Measurements from ENCODE around the gene LONP1. TPM values are rescaled to one million over a fixed set of nuclear protein-coding genes. Genes with fewer than 3 reads are reported as not detected.

LONP1 gene
- polyA plus RNA-seq, 3 donors, result 12.1 to 37.2 (median 13.8) TPM

DNA sequence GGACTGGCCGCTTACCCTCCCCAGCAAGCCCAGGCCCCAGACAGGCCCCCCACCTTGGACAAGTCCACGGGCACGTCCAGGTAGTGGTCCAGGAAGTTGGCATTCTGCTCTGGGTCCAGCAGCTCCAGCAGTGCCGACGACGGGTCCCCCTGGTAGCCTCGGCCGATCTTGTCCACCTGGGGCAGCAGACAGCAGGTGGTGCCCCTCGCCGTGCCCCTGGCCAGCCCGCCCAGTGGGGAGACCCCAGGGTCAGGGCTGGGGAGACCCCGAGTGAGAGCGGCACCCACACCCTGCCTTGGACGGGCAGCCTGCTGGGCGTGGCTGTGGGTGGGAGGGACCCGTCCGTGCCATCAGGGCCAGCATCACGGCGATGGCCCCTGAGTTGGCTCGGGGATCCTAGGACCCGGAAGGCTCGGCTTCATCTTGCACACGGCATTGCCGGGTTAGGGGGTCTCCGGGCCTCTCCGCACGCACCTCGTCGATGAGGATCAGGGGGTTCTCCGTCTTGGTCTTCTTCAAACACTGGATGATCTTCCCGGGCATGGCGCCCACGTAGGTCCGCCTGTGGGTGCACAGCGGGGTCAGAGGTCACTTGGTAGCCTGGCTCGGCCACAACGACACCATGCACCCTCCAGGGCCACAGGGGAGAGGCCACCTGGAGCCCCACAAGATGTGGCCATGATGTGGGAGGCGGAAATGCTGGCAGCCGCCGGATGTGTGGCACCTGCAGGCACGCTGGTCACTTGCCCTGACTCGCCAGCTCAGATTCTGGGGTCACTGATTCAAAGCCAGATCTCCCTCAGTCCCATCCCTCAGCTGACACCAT, 23.5 kb downstream of the LONP1 start:
- Mint-ChIP-seq H3K27me3 (ENCODE audit: low read depth in 3 of 3) (peaks cover 0 to 1% (median 0%) of the 10 kb centered on the region in 3 donors), H3K9me3 (peaks cover 0 to 3% (median 0%) of the 10 kb centered on the region in 7 donors), H3K27ac (no peak overlapping the region), H3K4me3 (no peak overlapping the region), H3K4me1 (peaks cover 9% of the 10 kb centered on the region), H3K36me3 (peaks cover 46 to 77% of the 10 kb centered on the region in 2 donors)
- no peak for DNase-seq
- no peaks in the 10 kb centered on the region for H3K9me3 ChIP-seq (replicated peaks in 1 of 2; ENCODE audit: control insufficient read depth in 1 of 2, insufficient read depth in 1 of 2, low read length in 2 of 2)
- WGBS (ENCODE audit: insufficient coverage), result 93% methylated on average over 42 of the region's 42 CpGs
- H2AFZ ChIP-seq (ENCODE audit: insufficient read depth, low read depth, low read length, poor library complexity, severe bottlenecking), result no peak overlapping the region
- H3K79me2 ChIP-seq (ENCODE audit: insufficient read depth, low read length), result peaks cover 41% of the 10 kb centered on the region
- H3K4me3 ChIP-seq (replicated peaks in 1 of 3; ENCODE audit: low read depth in 2 of 3, low read length in 3 of 3), result no peak overlapping the region
- intact Hi-C loops (cut with micrococcal nuclease), result no loop called here
- H3K9ac ChIP-seq (ENCODE audit: insufficient read depth, low read length, poor library complexity, severe bottlenecking), result no peak overlapping the region
- no peaks in the 10 kb centered on the region for H3K27me3 ChIP-seq (ENCODE audit: control insufficient read depth in 2 of 2, insufficient read depth in 2 of 2, low read length in 2 of 2)
- TF ChIP-seq, protein P1, sequence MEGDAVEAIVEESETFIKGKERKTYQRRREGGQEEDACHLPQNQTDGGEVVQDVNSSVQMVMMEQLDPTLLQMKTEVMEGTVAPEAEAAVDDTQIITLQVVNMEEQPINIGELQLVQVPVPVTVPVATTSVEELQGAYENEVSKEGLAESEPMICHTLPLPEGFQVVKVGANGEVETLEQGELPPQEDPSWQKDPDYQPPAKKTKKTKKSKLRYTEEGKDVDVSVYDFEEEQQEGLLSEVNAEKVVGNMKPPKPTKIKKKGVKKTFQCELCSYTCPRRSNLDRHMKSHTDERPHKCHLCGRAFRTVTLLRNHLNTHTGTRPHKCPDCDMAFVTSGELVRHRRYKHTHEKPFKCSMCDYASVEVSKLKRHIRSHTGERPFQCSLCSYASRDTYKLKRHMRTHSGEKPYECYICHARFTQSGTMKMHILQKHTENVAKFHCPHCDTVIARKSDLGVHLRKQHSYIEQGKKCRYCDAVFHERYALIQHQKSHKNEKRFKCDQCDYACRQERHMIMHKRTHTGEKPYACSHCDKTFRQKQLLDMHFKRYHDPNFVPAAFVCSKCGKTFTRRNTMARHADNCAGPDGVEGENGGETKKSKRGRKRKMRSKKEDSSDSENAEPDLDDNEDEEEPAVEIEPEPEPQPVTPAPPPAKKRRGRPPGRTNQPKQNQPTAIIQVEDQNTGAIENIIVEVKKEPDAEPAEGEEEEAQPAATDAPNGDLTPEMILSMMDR (IDR thresholded peaks at IDR 0.05), result no peak
- peaks cover 3 to 9% of the 10 kb centered on the region in 2 donors for H3K4me1 ChIP-seq (ENCODE audit: control insufficient read depth in 1 of 2, insufficient read depth in 2 of 2, low read length in 2 of 2)
- H3K36me3 ChIP-seq (replicated peaks in 1 of 2; ENCODE audit: control insufficient read depth in 1 of 2, insufficient read depth in 2 of 2, low read length in 2 of 2), result peaks cover 81 to 82% of the 10 kb centered on the region in 2 donors
- H3K27ac ChIP-seq (ENCODE audit: low read depth in 1 of 2, low read length in 2 of 2), result no peak overlapping the region
- H3K4me2 ChIP-seq (replicated peaks; ENCODE audit: extremely low read depth, low read length, poor library complexity, severe bottlenecking), result no peak overlapping the region
- H4K20me1 ChIP-seq (ENCODE audit: insufficient read depth, low read length), result peaks cover 67% of the 10 kb centered on the region

DNA sequence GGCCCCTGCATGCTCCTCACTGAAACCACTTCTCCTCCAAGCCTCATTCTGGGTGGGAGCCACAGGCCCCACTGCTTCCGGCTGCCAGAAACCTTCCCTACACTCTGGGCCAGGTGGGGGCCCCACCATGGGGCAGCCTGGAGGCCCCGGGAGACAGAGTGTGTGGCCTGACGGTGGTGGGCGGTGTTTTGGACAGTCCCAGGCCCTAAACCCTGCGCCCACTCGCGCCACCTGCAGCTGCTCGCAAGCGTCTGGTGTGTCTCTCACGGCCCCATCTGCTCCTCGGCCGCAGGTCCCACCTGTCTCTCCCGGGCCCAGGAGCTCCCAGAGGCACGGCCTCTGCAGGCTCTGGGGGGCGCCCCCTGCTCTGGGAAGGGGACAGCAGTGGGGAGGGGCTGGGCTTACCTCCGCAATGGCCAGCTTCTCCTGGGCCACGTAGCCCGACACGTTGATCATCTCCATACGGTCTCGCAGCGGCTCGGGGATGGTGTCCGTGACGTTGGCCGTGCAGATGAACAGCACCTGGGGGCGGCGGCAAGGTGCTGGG, 24.2 kb downstream of the LONP1 start:
- no peak for DNase-seq
- Mint-ChIP-seq H3K27me3 (ENCODE audit: low read depth in 3 of 3) (peaks cover 0 to 1% (median 0%) of the 10 kb centered on the region in 3 donors), H3K4me3 (no peak overlapping the region), H3K27ac (no peak overlapping the region), H3K4me1 (peaks cover 16% of the 10 kb centered on the region), H3K36me3 (peaks cover 41 to 70% of the 10 kb centered on the region in 2 donors), H3K9me3 (peaks cover 0 to 2% (median 0%) of the 10 kb centered on the region in 7 donors)
- H3K79me2 ChIP-seq (ENCODE audit: insufficient read depth, low read length), result peaks cover 47% of the 10 kb centered on the region
- no peak overlapping the region for H2AFZ ChIP-seq (ENCODE audit: insufficient read depth, low read depth, low read length, poor library complexity, severe bottlenecking)
- H3K9me3 ChIP-seq (replicated peaks in 1 of 2; ENCODE audit: control insufficient read depth in 1 of 2, insufficient read depth in 1 of 2, low read length in 2 of 2), result no peaks in the 10 kb centered on the region
- H3K36me3 ChIP-seq (replicated peaks in 1 of 2; ENCODE audit: control insufficient read depth in 1 of 2, insufficient read depth in 2 of 2, low read length in 2 of 2), result peaks cover 76 to 79% of the 10 kb centered on the region in 2 donors
- H3K27ac ChIP-seq (ENCODE audit: low read depth in 1 of 2, low read length in 2 of 2), result no peak overlapping the region
- TF ChIP-seq, protein P1 (IDR thresholded peaks at IDR 0.05), result no peak
- no peak overlapping the region for H3K4me3 ChIP-seq (replicated peaks in 1 of 3; ENCODE audit: low read depth in 2 of 3, low read length in 3 of 3)
- H3K9ac ChIP-seq (ENCODE audit: insufficient read depth, low read length, poor library complexity, severe bottlenecking), result no peak overlapping the region
- H3K27me3 ChIP-seq (ENCODE audit: control insufficient read depth in 2 of 2, insufficient read depth in 2 of 2, low read length in 2 of 2), result no peaks in the 10 kb centered on the region
- H3K4me2 ChIP-seq (replicated peaks; ENCODE audit: extremely low read depth, low read length, poor library complexity, severe bottlenecking), result no peak overlapping the region
- H4K20me1 ChIP-seq (ENCODE audit: insufficient read depth, low read length), result peaks cover 74% of the 10 kb centered on the region
- intact Hi-C loops (cut with micrococcal nuclease), result no loop called here
- 96% methylated on average over 23 of the region's 28 CpGs for WGBS (ENCODE audit: insufficient coverage)
- H3K4me1 ChIP-seq (ENCODE audit: control insufficient read depth in 1 of 2, insufficient read depth in 2 of 2, low read length in 2 of 2), result peaks cover 9 to 16% of the 10 kb centered on the region in 2 donors
